ENCODE data around the gene UBTF. TPM values are rescaled to one million over a fixed set of nuclear protein-coding genes. Genes with fewer than 3 reads are reported as not detected.

The UBTF gene
- polyA plus RNA-seq, 3 donors = 6.0 to 13.1 (median 12.5) TPM

DNA sequence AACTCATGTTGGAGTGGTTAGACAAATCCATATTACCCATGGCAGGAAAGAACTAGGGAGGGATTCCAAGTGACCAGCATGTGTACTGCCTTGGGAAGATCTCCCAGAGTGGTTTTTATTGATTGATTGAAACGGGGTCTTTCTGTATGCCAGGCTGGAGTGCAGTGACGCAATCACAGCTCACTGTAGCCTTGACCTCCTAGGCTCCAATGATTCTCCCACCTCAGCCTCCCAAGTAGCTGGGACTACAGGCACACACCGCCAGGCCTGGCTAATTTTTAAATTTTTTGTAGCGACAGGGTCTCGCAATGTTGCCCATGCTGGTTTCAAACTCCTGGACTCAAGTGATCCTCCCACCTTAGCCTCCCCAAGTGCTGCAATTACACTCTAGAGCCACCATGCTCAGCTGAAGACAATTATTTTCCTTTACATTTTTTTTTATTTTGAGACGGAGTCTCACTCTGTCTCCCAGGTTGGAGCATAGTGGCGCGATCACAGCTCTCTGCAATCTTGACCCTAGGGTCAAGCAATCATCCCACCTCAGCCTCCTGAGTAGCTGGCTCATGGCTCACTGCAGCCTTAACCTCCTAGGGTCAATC, 35.2 kb downstream of the UBTF start:
- DNase-seq = no peak
- Mint-ChIP-seq H3K27ac (peak overlapping the region in 2 of 7 donors; percentile 6 to 52), H3K27me3 (ENCODE audit: low read depth in 3 of 3) (no peaks in the 10 kb centered on the region), H3K4me3 (no peak overlapping the region), H3K4me1 (peaks cover 36% of the 10 kb centered on the region), H3K9me3 (no peaks in the 10 kb centered on the region), H3K36me3 (peaks cover 22 to 38% of the 10 kb centered on the region in 2 donors)
- Histone ChIP-seq H3K9me3 (replicated peaks in 1 of 2; ENCODE audit: control insufficient read depth in 1 of 2, insufficient read depth in 1 of 2, low read length in 2 of 2) (no peaks in the 10 kb centered on the region), H2AFZ (ENCODE audit: insufficient read depth, low read depth, low read length, poor library complexity, severe bottlenecking) (no peak overlapping the region), H4K20me1 (ENCODE audit: insufficient read depth, low read length) (peaks cover 47% of the 10 kb centered on the region), H3K4me3 (replicated peaks in 1 of 3; ENCODE audit: low read depth in 2 of 3, low read length in 3 of 3) (no peak overlapping the region), H3K4me2 (replicated peaks; ENCODE audit: extremely low read depth, low read length, poor library complexity, severe bottlenecking) (no peak overlapping the region), H3K79me2 (ENCODE audit: insufficient read depth, low read length) (peaks cover 73% of the 10 kb centered on the region), H3K27ac (ENCODE audit: low read depth in 1 of 2, low read length in 2 of 2) (no peak overlapping the region), H3K36me3 (replicated peaks in 1 of 2; ENCODE audit: control insufficient read depth in 1 of 2, insufficient read depth in 2 of 2, low read length in 2 of 2) (peaks cover 19 to 23% of the 10 kb centered on the region in 2 donors), H3K27me3 (ENCODE audit: control insufficient read depth in 2 of 2, insufficient read depth in 2 of 2, low read length in 2 of 2) (no peaks in the 10 kb centered on the region), H3K9ac (ENCODE audit: insufficient read depth, low read length, poor library complexity, severe bottlenecking) (no peak overlapping the region), H3K4me1 (ENCODE audit: control insufficient read depth in 1 of 2, insufficient read depth in 2 of 2, low read length in 2 of 2) (peaks cover 31 to 38% of the 10 kb centered on the region in 2 donors)
- no peak for TF ChIP-seq CTCF (IDR thresholded peaks at IDR 0.05)
- intact Hi-C loops (cut with micrococcal nuclease) = loop anchor here in 1 of 2 donors (10.0 kb wide), 1 partner anchor 120 kb away; the partner anchor contains the start of gene LSM12
- 97% methylated on average over 6 of the region's 8 CpGs for WGBS (ENCODE audit: insufficient coverage)

- TF ChIP-seq CTCF (IDR thresholded peaks at IDR 0.05) = no peak
- Histone ChIP-seq H4K20me1 (ENCODE audit: insufficient read depth, low read length) (peaks cover 42% of the 10 kb centered on the region), H3K9ac (ENCODE audit: insufficient read depth, low read length, poor library complexity, severe bottlenecking) (no peak overlapping the region), H3K27me3 (ENCODE audit: control insufficient read depth in 2 of 2, insufficient read depth in 2 of 2, low read length in 2 of 2) (no peaks in the 10 kb centered on the region), H3K27ac (ENCODE audit: low read depth in 1 of 2, low read length in 2 of 2) (no peak overlapping the region), H3K79me2 (ENCODE audit: insufficient read depth, low read length) (peaks cover 61% of the 10 kb centered on the region), H3K4me1 (ENCODE audit: control insufficient read depth in 1 of 2, insufficient read depth in 2 of 2, low read length in 2 of 2) (peaks cover 18 to 25% of the 10 kb centered on the region in 2 donors), H2AFZ (ENCODE audit: insufficient read depth, low read depth, low read length, poor library complexity, severe bottlenecking) (no peak overlapping the region), H3K9me3 (replicated peaks in 1 of 2; ENCODE audit: control insufficient read depth in 1 of 2, insufficient read depth in 1 of 2, low read length in 2 of 2) (no peaks in the 10 kb centered on the region), H3K36me3 (replicated peaks in 1 of 2; ENCODE audit: control insufficient read depth in 1 of 2, insufficient read depth in 2 of 2, low read length in 2 of 2) (peaks cover 24 to 29% of the 10 kb centered on the region in 2 donors), H3K4me2 (replicated peaks; ENCODE audit: extremely low read depth, low read length, poor library complexity, severe bottlenecking) (no peak overlapping the region), H3K4me3 (replicated peaks in 1 of 3; ENCODE audit: low read depth in 2 of 3, low read length in 3 of 3) (no peak overlapping the region)
- no peak overlapping the region for H3K4me3 Mint-ChIP-seq
- peaks cover 23 to 45% of the 10 kb centered on the region in 2 donors for H3K36me3 Mint-ChIP-seq
- H3K27ac Mint-ChIP-seq = peak overlapping the region in 1 of 7 donors; percentile 8
- H3K9me3 Mint-ChIP-seq = peaks cover 0 to 2% (median 0%) of the 10 kb centered on the region in 7 donors
- WGBS (ENCODE audit: insufficient coverage) = no CpG with 5 or more reads among the region's 2 CpGs
- H3K27me3 Mint-ChIP-seq (ENCODE audit: low read depth in 3 of 3) = no peaks in the 10 kb centered on the region
- intact Hi-C loops (cut with micrococcal nuclease) = loop anchor here in 1 of 2 donors (10.0 kb wide), 1 partner anchor 118 kb away; the partner anchor contains the start of gene LSM12
- H3K4me1 Mint-ChIP-seq = peaks cover 24% of the 10 kb centered on the region
- no peak for DNase-seq
Measured at GRCh38 chr17:44183024-44183423, 36.5 kb downstream of the UBTF start.
